ENCODE data around the gene PTPN4.

Gene PTPN4

GRCh38 chr2:119818792-119819191 is 59.1 kb downstream of the PTPN4 start:
- no peak for TF ChIP-seq CTCF (IDR thresholded peaks at IDR 0.05; ENCODE audit: low read depth, low read length, missing control alignments)
- DNase-seq (ENCODE audit: low read depth): no peak
- H3K4me3 ChIP-seq (ENCODE audit: low read depth, low read length): no peak overlapping the region

GRCh38 chr2:119819846-119820245 is 60.1 kb downstream of the PTPN4 start:
- no peak for TF ChIP-seq CTCF (IDR thresholded peaks at IDR 0.05; ENCODE audit: low read depth, low read length, missing control alignments)
- H3K4me3 ChIP-seq (ENCODE audit: low read depth, low read length): no peak overlapping the region
- DNase-seq (ENCODE audit: low read depth): no peak

GRCh38 chr2:119820275-119820674 is 60.6 kb downstream of the PTPN4 start:
- no peak overlapping the region for H3K4me3 ChIP-seq (ENCODE audit: low read depth, low read length)
- TF ChIP-seq CTCF (IDR thresholded peaks at IDR 0.05; ENCODE audit: low read depth, low read length, missing control alignments): no peak
- no peak for DNase-seq (ENCODE audit: low read depth)

GRCh38 chr2:119821266-119821665 is 61.5 kb downstream of the PTPN4 start:
- TF ChIP-seq CTCF (IDR thresholded peaks at IDR 0.05; ENCODE audit: low read depth, low read length, missing control alignments): no peak
- H3K4me3 ChIP-seq (ENCODE audit: low read depth, low read length): no peak overlapping the region
- no peak for DNase-seq (ENCODE audit: low read depth)

- no peak overlapping the region for H3K4me3 ChIP-seq (ENCODE audit: low read depth, low read length)
- DNase-seq (ENCODE audit: low read depth): no peak
- TF ChIP-seq CTCF (IDR thresholded peaks at IDR 0.05; ENCODE audit: low read depth, low read length, missing control alignments): peak; percentile 55
These were observed 64.1 kb downstream of the PTPN4 start for GRCh38 chr2:119823734-119824334.

- TF ChIP-seq CTCF (IDR thresholded peaks at IDR 0.05; ENCODE audit: low read depth, low read length, missing control alignments): peak; percentile 80
- no peak overlapping the region for H3K4me3 ChIP-seq (ENCODE audit: low read depth, low read length)
- no peak for DNase-seq (ENCODE audit: low read depth)
These were observed 66.7 kb downstream of the PTPN4 start for GRCh38 chr2:119826370-119826961.
